ENCODE results near the gene CTPS2. TPM values are rescaled to one million over a fixed set of nuclear protein-coding genes. Genes with fewer than 3 reads are reported as not detected.

The CTPS2 gene
- polyA plus RNA-seq, 4 donors: 10.3 to 57.0 (median 29.9) TPM

- Histone ChIP-seq H3K4me1 (ENCODE audit: control insufficient read depth in 3 of 3, insufficient read depth in 2 of 3, low read depth in 1 of 3, low read length in 2 of 3) (no peaks in the 10 kb centered on the region), H3K4me3 (ENCODE audit: low read depth in 1 of 3, low read length in 3 of 3) (no peak overlapping the region), H3K27ac (ENCODE audit: low read depth in 1 of 3, low read length in 2 of 3) (no peak overlapping the region), H3K9me3 (ENCODE audit: control insufficient read depth in 2 of 2, insufficient read depth in 1 of 2, low read depth in 1 of 2, low read length in 1 of 2) (no peaks in the 10 kb centered on the region), H3K36me3 (ENCODE audit: control insufficient read depth in 3 of 3, insufficient read depth in 2 of 3, low read depth in 1 of 3, low read length in 3 of 3) (peaks cover 0 to 14% (median 0%) of the 10 kb centered on the region in 3 donors), H3K27me3 (ENCODE audit: control insufficient read depth in 3 of 3, insufficient read depth in 3 of 3, low read length in 3 of 3) (no peaks in the 10 kb centered on the region)
- DNase-seq (no peak), FAIRE-seq (no peak)
- 69 to 85% (median 74%) methylated on average over 2 of the region's 2 CpGs for WGBS, 3 donors
These were observed 51.0 kb downstream of the CTPS2 start for GRCh38 chrX:16661495-16661894.

GRCh38 chrX:16659321-16659720 is 53.1 kb downstream of the CTPS2 start:
- DNase-seq: no peak
- Histone ChIP-seq H3K27me3 (ENCODE audit: control insufficient read depth in 3 of 3, insufficient read depth in 3 of 3, low read length in 3 of 3) (no peaks in the 10 kb centered on the region), H3K36me3 (ENCODE audit: control insufficient read depth in 3 of 3, insufficient read depth in 2 of 3, low read depth in 1 of 3, low read length in 3 of 3) (peaks cover 0 to 8% (median 0%) of the 10 kb centered on the region in 3 donors), H3K27ac (ENCODE audit: low read depth in 1 of 3, low read length in 2 of 3) (no peak overlapping the region), H3K9me3 (ENCODE audit: control insufficient read depth in 2 of 2, insufficient read depth in 1 of 2, low read depth in 1 of 2, low read length in 1 of 2) (no peaks in the 10 kb centered on the region), H3K4me3 (ENCODE audit: low read depth in 1 of 3, low read length in 3 of 3) (no peak overlapping the region), H3K4me1 (ENCODE audit: control insufficient read depth in 3 of 3, insufficient read depth in 2 of 3, low read depth in 1 of 3, low read length in 2 of 3) (no peaks in the 10 kb centered on the region)
- WGBS, 3 donors: 73 to 97% (median 86%) methylated on average over 1 of the region's 1 CpG
- FAIRE-seq: no peak

- Histone ChIP-seq H3K4me3 (ENCODE audit: low read depth in 1 of 3, low read length in 3 of 3) (no peak overlapping the region), H3K36me3 (ENCODE audit: control insufficient read depth in 3 of 3, insufficient read depth in 2 of 3, low read depth in 1 of 3, low read length in 3 of 3) (peaks cover 0 to 11% (median 0%) of the 10 kb centered on the region in 3 donors), H3K4me1 (ENCODE audit: control insufficient read depth in 3 of 3, insufficient read depth in 2 of 3, low read depth in 1 of 3, low read length in 2 of 3) (peaks cover 0 to 4% (median 0%) of the 10 kb centered on the region in 3 donors), H3K27me3 (ENCODE audit: control insufficient read depth in 3 of 3, insufficient read depth in 3 of 3, low read length in 3 of 3) (no peaks in the 10 kb centered on the region), H3K9me3 (ENCODE audit: control insufficient read depth in 2 of 2, insufficient read depth in 1 of 2, low read depth in 1 of 2, low read length in 1 of 2) (no peaks in the 10 kb centered on the region), H3K27ac (ENCODE audit: low read depth in 1 of 3, low read length in 2 of 3) (no peak overlapping the region)
- WGBS, 3 donors: 80 to 96% (median 91%) methylated on average over 2 of the region's 2 CpGs
- DNase-seq: no peak
- no peak for FAIRE-seq
These were observed 54.2 kb downstream of the CTPS2 start for GRCh38 chrX:16658284-16658683.

- H3K9me3 ChIP-seq (ENCODE audit: control insufficient read depth in 2 of 2, insufficient read depth in 1 of 2, low read depth in 1 of 2, low read length in 1 of 2): no peaks in the 10 kb centered on the region
- FAIRE-seq: no peak
- H3K27ac ChIP-seq (ENCODE audit: low read depth in 1 of 3, low read length in 2 of 3): peak overlapping the region in 1 of 3 donors; percentile 85
These were observed 58.4 kb downstream of the CTPS2 start for GRCh38 chrX:16654093-16654492.

GRCh38 chrX:16653424-16653823 is 59.0 kb downstream of the CTPS2 start:
- FAIRE-seq: no peak
- WGBS, 3 donors: 44 to 75% (median 61%) methylated on average over 7 of the region's 7 CpGs
- no peaks in the 10 kb centered on the region for H3K27me3 ChIP-seq (ENCODE audit: control insufficient read depth in 3 of 3, insufficient read depth in 3 of 3, low read length in 3 of 3)
- peak overlapping the region in 2 of 3 donors; percentile 14 to 85 for H3K27ac ChIP-seq (ENCODE audit: low read depth in 1 of 3, low read length in 2 of 3)
- H3K9me3 ChIP-seq (ENCODE audit: control insufficient read depth in 2 of 2, insufficient read depth in 1 of 2, low read depth in 1 of 2, low read length in 1 of 2): no peaks in the 10 kb centered on the region
- H3K4me3 ChIP-seq (ENCODE audit: low read depth in 1 of 3, low read length in 3 of 3): peak overlapping the region in 2 of 3 donors; percentile 16 to 30
- H3K36me3 ChIP-seq (ENCODE audit: control insufficient read depth in 3 of 3, insufficient read depth in 2 of 3, low read depth in 1 of 3, low read length in 3 of 3): peaks cover 0 to 10% (median 0%) of the 10 kb centered on the region in 3 donors
- peak; percentile 46 to 74 for DNase-seq
- H3K4me1 ChIP-seq (ENCODE audit: control insufficient read depth in 3 of 3, insufficient read depth in 2 of 3, low read depth in 1 of 3, low read length in 2 of 3): peaks cover 0 to 12% (median 0%) of the 10 kb centered on the region in 3 donors

More at GRCh38 chrX:16654093-16654492, 58.4 kb downstream of the CTPS2 start:
- WGBS, 3 donors: 58 to 86% (median 78%) methylated on average over 3 of the region's 3 CpGs
- Histone ChIP-seq H3K36me3 (ENCODE audit: control insufficient read depth in 3 of 3, insufficient read depth in 2 of 3, low read depth in 1 of 3, low read length in 3 of 3) (peaks cover 0 to 10% (median 0%) of the 10 kb centered on the region in 3 donors), H3K4me1 (ENCODE audit: control insufficient read depth in 3 of 3, insufficient read depth in 2 of 3, low read depth in 1 of 3, low read length in 2 of 3) (peaks cover 0 to 10% (median 0%) of the 10 kb centered on the region in 3 donors), H3K27me3 (ENCODE audit: control insufficient read depth in 3 of 3, insufficient read depth in 3 of 3, low read length in 3 of 3) (no peaks in the 10 kb centered on the region), H3K4me3 (ENCODE audit: low read depth in 1 of 3, low read length in 3 of 3) (no peak overlapping the region)
- DNase-seq: no peak

- no peak for FAIRE-seq
- Histone ChIP-seq H3K27ac (ENCODE audit: low read depth in 1 of 3, low read length in 2 of 3) (peak overlapping the region in 2 of 3 donors; percentile 10 to 85), H3K9me3 (ENCODE audit: control insufficient read depth in 2 of 2, insufficient read depth in 1 of 2, low read depth in 1 of 2, low read length in 1 of 2) (no peaks in the 10 kb centered on the region), H3K27me3 (ENCODE audit: control insufficient read depth in 3 of 3, insufficient read depth in 3 of 3, low read length in 3 of 3) (no peaks in the 10 kb centered on the region), H3K4me1 (ENCODE audit: control insufficient read depth in 3 of 3, insufficient read depth in 2 of 3, low read depth in 1 of 3, low read length in 2 of 3) (peaks cover 0 to 12% (median 0%) of the 10 kb centered on the region in 3 donors), H3K36me3 (ENCODE audit: control insufficient read depth in 3 of 3, insufficient read depth in 2 of 3, low read depth in 1 of 3, low read length in 3 of 3) (peaks cover 0 to 10% (median 0%) of the 10 kb centered on the region in 3 donors), H3K4me3 (ENCODE audit: low read depth in 1 of 3, low read length in 3 of 3) (peak overlapping the region in 2 of 3 donors; percentile 4 to 35)
- 72 to 81% (median 80%) methylated on average over 4 of the region's 4 CpGs for WGBS, 3 donors
- DNase-seq: no peak
These were observed 61.0 kb downstream of the CTPS2 start for GRCh38 chrX:16651391-16652024.

- Histone ChIP-seq H3K9me3 (ENCODE audit: control insufficient read depth in 2 of 2, insufficient read depth in 1 of 2, low read depth in 1 of 2, low read length in 1 of 2) (no peaks in the 10 kb centered on the region), H3K4me3 (ENCODE audit: low read depth in 1 of 3, low read length in 3 of 3) (no peak within 1 kb of the TSS), H3K4me1 (ENCODE audit: control insufficient read depth in 3 of 3, insufficient read depth in 2 of 3, low read depth in 1 of 3, low read length in 2 of 3) (peaks cover 0 to 25% (median 0%) of the 10 kb centered on the region in 3 donors), H3K27ac (ENCODE audit: low read depth in 1 of 3, low read length in 2 of 3) (peak within 1 kb of the TSS in 1 of 3 donors; percentile 61), H3K36me3 (ENCODE audit: control insufficient read depth in 3 of 3, insufficient read depth in 2 of 3, low read depth in 1 of 3, low read length in 3 of 3) (peaks cover 0 to 9% (median 0%) of the 10 kb centered on the region in 3 donors), H3K27me3 (ENCODE audit: control insufficient read depth in 3 of 3, insufficient read depth in 3 of 3, low read length in 3 of 3) (no peaks in the 10 kb centered on the region)
- FAIRE-seq: no peak
- peak in 1 of 2 donors; percentile 36 for DNase-seq
- WGBS, 3 donors: 61 to 75% (median 69%) methylated on average over 4 of the region's 4 CpGs
These were observed 62.6 kb downstream of the CTPS2 start, which contains the start of gene S100G for GRCh38 chrX:16649858-16650257. Gene S100G, plus strand, starts transcription at chrX:16650158. Its CDS starts 849 bp downstream, at chrX:16651007.

GRCh38 chrX:16646366-16647138 is 65.9 kb downstream of the CTPS2 start:
- H3K27me3 ChIP-seq (ENCODE audit: control insufficient read depth in 3 of 3, insufficient read depth in 3 of 3, low read length in 3 of 3): no peaks in the 10 kb centered on the region
- H3K36me3 ChIP-seq (ENCODE audit: control insufficient read depth in 3 of 3, insufficient read depth in 2 of 3, low read depth in 1 of 3, low read length in 3 of 3): peaks cover 0 to 8% (median 0%) of the 10 kb centered on the region in 3 donors
- peaks cover 0 to 26% (median 0%) of the 10 kb centered on the region in 3 donors for H3K4me1 ChIP-seq (ENCODE audit: control insufficient read depth in 3 of 3, insufficient read depth in 2 of 3, low read depth in 1 of 3, low read length in 2 of 3)
- no peaks in the 10 kb centered on the region for H3K9me3 ChIP-seq (ENCODE audit: control insufficient read depth in 2 of 2, insufficient read depth in 1 of 2, low read depth in 1 of 2, low read length in 1 of 2)
- peak overlapping the region; percentile 65 to 94 (median 74) for H3K27ac ChIP-seq (ENCODE audit: low read depth in 1 of 3, low read length in 2 of 3)
- FAIRE-seq: peak; percentile 61
- peak; percentile 77 to 86 for DNase-seq
- H3K4me3 ChIP-seq (ENCODE audit: low read depth in 1 of 3, low read length in 3 of 3): no peak overlapping the region
- WGBS, 3 donors: 34 to 75% (median 51%) methylated on average over 4 of the region's 4 CpGs

All from small intestine (tissue), 7 donors.